DMS153 treated with DMSO at 0.1 percent for 48 hours (cell line): Measurements from ENCODE around the gene COA8.
A peak's percentile ranks its signal among the peaks of the same experiment; 100 is the strongest.
"Not testable (repeated sequence)": the region's sequence is repeated elsewhere in the genome, so short reads cannot be mapped to it uniquely, and the experiment has no call there.

Experiments used
- DNase-seq: peaks from one replicate; lab custom pipeline; 2025; ENCODE audit not compliant: unreplicated experiment; lab: John Stamatoyannopoulos, UW

Gene COA8

DNA sequence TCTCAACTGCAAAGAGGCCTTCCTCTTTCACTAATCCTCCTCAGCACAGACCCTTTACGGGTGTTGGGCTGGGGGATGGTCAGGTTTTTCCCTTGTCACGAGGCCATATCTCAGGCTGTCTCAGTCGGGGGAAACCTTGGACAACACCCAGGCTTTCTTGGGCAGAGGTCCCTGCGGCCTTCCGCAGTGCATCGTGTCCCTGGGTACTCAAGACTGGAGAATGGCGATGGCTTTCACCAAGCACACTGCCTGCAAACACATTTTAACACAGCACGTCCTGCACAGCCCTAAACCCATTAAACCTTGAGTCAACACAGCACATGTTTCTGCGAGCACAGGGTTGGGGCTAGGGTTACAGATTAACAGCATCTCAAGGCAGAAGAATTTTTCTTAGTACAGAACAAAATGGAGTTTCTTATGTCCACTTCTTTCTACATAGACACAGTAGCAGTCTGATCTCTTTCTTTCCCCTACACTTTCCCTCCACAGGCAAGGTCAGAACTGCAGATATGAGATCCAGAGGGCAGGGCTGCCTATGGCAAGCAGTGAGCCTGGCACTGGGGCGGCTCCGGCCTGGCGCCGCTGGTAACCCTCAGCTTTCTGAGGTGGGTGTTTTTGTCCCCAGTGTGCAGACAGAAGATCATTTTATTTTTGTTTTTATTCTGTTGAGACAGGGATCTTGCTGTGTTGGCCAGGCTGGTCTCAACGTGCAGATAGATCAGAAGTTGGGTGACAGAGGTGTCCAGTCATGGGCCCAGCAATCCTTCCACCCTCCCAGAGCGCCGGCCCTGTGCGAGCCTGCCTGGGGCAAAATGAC, 37.1 kb upstream of the COA8 start:
- DNase-seq: not testable (repeated sequence)

DNA sequence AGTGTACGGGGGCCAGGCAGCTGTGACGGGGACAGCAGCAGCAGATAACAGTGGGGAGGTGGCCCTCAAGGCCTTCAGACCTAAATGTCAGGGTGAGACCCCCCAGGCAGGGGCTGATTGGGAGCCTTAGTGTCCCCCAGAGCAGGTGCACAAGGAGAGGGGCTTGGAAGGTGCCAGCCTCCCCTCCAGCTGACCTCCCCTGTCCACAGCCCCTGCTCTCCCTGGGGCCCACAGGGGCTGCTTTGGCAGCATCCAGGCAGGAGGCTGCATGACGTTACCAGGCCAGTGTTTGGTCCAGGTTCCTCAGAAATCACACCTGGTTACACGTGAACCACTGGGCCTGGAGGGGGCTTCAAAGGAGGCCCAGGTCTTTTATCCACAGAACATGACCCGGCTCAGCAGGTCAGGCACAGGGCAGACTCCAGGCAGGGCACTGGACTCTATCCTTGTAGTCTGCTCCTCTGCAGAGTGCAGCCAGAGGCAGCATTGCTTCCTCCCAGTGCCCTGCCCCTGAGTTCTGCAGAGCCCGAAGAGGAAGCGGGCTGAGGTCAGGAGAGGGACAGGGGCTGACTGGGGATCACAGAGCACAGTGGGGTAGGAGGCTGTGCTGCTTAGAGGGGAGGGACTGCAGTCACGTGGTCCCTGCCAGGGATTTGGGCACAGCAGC, 36.4 kb upstream of the COA8 start:
- DNase-seq: no peak

DNA sequence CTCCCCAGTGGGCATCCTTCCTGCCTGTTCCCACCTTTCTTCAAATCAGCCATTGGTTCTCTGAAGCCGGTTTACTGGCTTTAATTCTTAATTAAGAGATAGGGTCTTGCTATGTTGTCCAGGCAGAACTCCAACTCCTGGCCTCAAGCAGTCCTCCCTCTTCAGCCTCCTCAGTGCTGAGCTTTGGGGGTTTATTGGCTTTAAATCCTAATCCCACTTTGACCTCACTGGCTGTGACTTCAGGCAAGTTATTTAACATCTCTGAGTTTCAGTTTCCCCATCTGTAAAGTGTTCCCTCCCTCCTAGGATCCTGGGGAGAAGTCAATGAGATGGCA, 35.9 kb upstream of the COA8 start:
- DNase-seq: no peak

DNA sequence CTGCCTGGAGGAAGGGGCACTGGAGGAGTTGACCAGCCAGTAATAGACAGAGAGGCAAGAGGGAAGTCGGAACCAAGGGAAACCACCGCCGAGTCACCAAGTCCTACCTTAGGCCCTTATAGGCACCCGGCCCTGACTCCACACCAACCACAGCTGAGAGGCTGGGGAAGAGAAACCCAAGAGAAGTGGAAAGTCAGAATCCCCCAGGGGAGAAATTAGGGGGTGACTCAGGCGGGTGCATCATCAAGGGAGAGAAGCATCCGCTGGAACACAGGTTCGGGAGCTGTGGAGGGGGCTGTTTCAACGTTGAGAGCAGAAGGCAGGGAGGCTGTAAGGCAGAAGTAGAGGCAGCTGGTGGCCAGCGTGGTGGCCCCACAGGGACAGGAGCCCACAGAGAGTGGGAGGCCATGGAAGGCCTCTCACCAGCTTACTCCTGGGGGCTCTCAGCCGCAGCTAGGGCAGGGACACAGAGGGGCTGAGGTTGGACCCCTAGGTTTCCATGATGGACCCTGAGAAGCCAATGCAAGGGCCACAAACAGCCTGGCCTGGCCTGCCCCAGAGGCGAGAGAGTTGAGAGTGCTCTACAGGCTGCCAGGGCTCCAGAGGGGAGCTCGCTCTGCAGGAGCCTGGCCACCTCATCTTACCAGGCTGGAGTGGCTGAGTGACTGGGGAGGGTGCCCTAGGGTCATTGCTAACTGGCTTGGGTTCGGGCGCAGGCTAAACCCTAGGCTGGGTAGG, 35.2 kb upstream of the COA8 start:
- DNase-seq: no peak

DNA sequence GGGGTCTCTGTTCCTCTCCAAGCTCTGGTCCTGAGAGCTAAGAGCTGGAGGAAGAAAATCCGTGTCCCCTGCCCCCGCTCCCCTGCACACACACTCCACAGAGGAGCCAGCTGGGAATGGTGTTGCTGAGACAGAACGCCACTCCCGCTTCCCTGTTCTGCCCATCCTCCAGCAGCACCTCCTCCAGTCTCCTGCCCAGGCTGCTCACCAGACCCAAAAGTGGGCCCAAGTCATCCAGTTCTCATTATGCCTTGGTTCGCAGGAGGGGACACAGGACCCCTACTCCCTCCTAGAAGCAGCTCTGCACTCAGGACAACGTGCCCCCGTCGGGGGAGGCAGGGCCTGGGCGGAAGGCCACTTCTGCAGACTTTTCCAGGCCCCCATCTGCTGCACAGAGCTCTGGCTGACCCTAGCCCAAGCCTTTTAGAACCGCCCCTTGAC, 34.6 kb upstream of the COA8 start:
- no peak for DNase-seq

DNA sequence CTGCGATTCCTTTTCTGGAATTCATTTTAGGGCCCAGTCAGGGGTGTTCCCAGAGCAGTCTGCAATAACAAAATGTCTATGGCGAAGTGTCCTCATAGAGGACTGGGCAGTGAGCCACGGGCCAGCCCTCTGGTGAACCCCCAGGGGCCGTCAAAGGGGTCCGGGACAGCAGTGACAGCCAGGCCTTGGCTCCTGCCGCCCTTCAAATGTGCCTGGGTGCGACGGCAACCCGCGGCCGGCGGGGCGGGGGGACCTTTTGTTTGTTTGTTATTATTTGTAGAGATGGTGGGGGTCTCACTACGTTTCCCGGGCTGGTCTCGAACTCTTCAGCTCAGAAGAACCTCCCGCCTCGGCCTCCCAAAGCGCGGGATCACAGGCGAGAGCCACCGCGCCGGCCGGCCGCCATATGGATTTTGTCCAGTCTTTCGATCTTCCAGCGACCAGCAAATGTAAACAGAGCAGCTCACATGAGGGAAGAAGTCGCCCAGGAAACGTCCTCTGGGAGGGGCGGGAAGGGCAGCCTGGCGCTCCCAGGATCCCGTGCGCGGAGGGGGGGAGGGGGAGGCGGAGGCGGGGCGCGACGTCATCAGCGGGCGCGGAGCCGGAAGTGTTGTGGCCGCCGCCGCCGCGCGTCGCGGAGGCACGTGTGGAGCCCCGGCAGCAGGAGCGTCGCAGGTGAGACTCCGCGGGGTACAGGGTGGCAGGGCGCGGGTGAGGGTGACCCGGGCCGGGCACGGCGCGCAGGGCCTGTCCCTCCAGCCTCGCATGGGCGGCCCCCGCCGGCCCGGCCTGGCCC, 34.0 kb upstream of the COA8 start, which contains the start of gene TRMT61A:
Gene TRMT61A (plus strand): TSS at position 610 of the 796 bp plus-strand sequence. CDS start 783 bp downstream, outside the sequence.
- DNase-seq: peak; percentile 11

DNA sequence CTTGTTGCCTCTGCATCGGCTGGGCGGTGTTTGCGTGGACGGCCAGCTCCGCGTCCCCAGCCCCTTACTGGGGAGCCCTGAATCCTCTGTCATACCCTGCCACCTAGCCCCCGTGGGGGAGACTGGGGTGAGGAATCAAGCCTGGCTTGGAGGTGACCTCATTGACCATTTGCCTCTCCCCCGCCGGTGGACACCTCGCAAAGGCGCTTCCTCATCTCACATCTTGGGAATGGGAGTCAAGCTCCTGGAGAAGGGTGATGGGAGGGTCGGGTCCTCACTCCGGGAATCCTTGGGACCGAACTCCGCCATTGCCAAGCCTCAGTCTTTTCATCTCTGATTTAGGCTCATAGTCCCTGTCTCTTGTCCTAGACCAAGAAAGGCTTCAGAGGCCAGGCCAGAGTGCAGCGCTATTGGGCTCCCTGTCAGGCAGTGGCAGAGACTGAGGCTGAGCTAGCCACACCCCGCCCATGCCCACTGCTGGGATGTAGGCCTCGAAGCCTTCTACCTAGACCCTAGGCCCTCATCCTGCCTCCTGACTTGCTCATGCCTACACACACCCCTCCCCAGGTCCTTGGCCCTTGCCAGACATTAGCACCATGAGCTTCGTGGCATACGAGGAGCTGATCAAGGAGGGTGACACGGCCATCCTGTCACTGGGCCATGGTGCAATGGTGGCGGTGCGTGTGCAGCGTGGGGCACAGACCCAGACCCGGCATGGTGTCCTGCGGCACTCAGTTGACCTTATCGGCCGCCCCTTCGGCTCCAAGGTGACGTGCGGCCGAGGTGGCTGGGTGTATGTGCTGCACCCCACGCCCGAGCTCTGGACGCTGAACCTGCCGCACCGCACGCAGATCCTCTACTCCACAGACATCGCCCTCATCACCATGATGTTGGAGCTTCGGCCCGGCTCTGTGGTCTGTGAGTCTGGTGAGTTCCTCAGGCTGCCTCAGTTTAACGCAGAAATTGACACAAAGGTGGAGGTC, 33.1 kb upstream of the COA8 start:
- no peak for DNase-seq

DNA sequence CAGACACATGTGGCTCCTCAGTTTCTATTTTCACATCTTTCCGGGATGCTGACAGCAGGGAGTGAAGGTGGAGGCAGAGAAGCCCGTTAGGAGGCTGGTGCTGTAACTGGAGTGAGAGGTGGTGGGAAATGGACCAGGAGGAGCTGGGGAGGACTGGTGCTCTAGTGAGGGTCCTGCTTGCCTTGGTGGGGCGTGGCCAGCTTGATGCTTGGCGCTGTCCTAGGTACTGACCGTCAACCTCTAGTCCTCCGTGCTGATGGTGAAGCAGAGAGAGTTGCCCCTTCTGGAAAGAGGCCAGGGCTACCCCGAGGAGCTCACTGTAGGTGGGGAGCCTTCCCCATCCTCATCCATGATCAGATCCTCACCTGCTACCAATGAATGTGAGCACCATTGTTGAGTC, 32.4 kb upstream of the COA8 start:
- DNase-seq: no peak

DNA sequence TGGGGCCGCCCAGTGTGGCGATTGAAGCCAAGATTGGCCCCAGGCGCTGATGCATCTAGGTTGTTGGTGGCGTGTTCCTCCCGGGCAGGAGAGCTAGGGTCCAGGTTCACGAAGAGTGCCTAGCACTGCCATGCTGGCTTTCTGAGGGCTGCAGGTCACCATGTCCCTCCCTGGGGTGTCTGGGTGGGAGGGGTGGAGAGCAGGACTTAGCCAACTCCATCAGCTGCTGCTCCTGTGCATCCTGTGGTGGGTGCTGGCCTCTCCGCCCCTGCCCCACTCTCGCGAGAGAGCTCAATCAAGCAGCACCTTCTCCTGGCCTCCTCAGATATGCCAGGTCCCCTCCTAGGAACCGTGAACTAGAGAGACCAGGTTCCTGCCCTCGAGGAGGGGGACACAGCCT, 31.9 kb upstream of the COA8 start:
- no peak for DNase-seq

DNA sequence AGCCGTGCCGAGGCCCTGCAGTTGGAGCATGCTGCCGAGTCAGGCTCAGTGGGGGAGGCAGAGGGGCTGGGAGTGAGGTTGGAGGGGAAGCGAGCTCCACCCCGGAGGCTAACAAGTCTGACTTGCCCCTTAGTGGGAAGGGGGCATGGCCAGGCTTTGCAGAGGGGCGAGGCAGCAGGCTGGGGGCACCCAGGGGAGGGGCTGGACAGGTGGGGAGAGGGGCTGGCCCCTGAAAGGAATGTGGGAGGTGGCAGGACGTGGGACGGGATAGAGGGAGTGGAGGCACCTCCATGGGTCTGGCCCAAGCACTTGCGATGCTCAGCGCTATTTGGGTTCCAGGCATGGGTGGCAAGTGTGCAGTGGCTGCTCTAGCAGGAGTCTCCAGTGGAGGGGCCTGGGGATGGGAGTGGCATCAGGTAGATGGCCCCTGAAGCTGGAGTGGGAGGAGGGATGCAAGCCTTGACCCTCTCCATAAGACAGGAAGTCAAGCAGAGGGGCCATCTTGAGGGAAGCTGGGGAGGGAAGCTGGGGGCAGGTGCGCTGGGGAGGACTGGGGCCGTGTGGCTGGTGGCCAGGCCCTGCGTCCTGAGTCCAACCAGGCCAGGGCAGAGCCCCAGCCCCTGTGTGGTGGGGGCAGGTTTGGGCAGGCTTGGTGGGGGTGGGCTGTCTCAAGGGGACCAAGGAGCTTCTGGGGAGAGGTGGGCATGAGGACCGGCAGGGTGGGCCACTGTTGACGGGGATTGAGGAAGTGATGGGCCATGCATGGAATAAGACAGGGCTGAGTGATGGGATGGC, 31.1 kb upstream of the COA8 start:
- DNase-seq: no peak

DNA sequence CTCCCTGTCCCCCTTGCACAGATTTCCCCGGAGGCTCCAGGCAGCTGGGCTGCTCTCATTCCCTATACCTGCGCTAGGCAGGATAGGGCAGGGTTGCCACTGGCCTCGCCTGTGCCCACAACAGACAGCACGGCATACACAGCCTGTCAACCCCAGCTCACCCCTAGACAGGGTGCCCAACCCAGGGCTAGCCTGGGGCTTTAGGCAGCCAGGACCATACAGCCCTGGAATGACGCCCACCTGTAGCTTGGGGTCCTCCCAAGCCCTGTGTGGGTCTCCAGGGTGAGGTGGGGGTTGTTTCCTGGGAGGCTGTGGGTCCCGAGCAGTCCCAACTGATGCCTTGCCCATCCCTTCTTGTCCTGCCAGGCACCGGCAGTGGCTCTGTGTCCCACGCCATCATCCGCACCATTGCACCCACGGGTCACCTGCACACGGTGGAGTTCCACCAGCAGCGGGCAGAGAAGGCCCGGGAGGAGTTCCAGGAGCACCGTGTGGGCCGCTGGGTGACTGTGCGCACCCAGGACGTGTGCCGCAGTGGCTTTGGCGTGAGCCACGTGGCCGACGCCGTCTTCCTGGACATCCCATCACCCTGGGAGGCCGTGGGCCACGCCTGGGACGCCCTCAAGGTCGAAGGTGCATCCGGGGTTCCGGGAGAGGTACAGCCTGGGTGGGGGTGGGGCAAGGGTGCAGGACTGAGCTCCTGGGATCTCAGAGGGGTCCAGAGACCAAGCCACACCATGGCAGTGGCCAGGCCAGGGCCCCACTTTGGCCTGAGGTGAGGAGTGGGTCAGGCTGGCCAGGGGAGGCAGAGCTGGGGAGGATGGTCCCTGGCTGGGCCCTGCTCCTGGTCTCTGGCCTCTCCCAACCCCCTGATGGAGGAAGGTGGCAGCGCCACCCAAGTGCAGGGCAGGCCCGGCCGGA, 30.3 kb upstream of the COA8 start:
- no peak for DNase-seq

DNA sequence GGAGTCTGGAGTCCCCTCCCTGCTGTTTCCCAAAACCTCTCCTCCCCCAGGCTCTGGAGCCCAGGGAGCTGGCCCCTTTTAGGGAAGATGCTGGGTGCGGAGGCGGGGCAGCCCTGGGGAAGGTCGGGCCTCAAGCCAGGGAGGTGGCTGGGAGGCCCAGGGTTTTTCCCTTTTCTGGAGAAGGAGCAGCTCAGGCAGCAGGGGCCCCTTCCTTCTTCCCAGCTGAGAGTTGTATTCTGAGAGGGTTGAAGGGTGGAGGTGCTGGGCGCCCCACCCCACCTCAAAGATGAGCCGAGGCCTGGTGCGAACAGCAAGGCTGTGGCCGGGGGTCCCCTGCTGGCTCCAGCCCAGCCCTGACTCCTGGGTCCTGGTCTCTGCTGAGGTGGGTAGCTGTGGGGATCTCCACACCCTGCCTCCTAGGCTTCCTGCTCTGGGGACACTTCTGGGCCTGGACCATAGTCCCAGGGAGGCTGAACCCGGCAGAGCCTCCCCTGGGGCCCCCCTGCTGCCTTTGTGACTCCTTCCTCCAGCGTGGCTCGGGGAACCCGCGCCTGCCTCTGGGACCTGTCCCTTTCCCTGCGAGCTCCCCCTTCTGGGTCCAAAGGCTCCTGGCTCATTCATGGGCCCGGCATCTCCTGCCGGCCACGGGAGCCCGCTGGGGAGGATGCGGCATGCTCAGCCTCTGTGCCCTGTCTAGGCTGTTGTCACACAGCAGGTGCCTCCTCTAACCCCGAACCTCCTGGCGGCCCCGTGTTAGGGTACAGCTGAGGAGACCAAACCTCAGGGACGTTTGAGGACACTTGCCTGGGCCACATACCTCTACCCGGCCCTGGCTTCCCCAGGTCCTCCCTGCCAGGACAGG, 29.4 kb upstream of the COA8 start:
- DNase-seq: no peak

DNA sequence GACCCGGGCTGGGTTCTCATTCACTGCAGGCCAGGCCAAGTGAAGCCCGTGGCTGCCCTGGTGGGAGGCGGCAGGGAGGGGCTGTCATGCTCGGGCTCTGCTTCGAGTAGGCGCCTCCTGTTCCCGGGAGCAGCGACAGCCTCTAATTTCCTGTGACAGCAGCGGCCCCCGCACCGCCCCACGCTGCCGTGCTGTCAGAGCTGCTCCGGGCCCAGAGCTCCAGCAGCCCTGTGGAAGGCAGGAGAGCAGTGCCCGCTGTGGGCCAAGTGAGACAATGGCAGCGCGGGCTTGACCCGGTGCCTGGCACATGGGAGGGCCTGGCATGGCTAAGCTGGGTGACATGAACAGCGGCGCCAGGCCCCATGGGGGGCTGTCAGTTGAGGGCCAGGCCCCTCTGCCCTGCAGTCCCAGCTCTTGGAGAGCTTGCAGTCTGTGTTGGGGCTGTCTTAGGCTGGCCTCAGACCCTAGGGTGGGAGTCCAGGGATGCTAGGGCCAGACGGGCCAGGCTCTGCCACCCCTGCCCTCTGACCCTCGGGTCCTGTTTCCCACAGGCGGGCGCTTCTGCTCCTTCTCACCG, 28.7 kb upstream of the COA8 start:
- DNase-seq: no peak

DNA sequence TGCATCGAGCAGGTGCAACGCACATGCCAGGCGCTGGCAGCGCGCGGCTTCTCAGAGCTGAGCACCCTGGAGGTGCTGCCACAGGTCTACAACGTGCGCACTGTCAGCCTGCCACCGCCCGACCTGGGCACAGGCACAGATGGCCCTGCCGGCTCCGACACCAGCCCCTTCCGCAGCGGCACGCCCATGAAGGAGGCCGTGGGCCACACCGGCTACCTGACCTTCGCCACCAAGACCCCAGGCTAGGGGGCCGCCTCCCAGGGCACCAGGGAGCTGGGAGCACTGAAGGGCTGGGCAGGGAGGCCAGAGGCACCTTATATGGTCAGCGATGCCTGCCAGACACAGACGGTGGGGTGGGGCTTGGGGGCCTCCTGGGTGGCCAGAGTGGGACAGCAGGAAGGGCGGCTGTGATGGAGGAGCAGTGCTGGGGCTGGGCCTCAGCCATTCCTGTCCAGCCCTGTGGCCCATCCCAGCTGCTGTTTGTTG, 28.1 kb upstream of the COA8 start:
- no peak for DNase-seq

DNA sequence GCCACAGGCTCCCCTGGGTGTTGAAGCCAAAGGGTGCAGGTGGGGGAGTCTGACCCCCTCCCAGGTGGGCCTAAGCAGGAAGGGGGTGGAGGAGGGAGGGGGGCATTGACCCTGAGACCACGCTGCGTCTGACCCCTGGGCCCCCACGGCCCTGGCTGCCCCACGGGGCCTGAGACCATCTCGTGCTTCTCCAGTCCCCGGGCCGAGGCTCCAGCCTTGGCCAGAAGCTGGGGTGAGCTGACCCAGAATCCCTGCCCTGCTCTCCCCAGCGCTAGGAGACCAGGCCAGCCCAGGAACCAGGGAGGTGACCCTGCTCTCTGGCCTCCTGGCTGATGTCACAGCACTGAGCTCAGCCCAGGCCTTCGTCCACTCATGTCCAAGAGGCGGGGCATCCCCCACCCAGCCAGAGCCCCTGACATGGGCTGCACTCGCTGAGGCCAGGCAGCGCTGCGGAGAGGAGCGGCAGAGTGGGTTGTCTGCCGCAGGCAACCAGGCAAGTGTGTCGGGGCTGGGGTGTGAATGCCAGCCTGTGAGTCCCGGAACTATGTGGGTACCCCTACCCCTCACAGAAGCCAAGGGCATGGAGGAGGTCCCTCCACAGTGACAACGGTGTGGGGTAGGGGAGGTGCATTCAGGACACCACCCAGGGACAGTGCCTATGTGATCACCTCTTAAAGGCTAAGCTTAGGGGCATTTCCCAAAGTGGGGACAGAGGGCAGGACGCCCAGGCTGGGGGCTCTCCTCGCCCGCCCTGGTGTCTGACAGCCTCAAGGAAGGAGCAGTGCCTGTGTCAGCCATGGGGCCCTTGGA, 27.5 kb upstream of the COA8 start:
- no peak for DNase-seq
